Measurements from ENCODE around the gene MPP1. TPM values are rescaled to one million over a fixed set of nuclear protein-coding genes. Genes with fewer than 3 reads are reported as not detected.

MPP1 gene
- polyA plus RNA-seq, 1 of the 3 experiments (the other 2 are of a cell fraction): 13.3 TPM

- Histone ChIP-seq H3K79me2 (ENCODE audit: insufficient read depth) (no peaks in the 10 kb centered on the region), H3K27ac (ENCODE audit: low read depth in 2 of 2, low read length in 1 of 2) (no peak overlapping the region), H3K9me3 (no peaks in the 10 kb centered on the region), H3K4me2 (no peak overlapping the region), H3K9ac (no peak overlapping the region), H3K36me3 (replicated peaks in 1 of 2; ENCODE audit: control insufficient read depth in 1 of 2, insufficient read depth in 2 of 2, low read length in 1 of 2) (no peaks in the 10 kb centered on the region), H3F3A (replicated peaks; ENCODE audit: insufficient read depth) (no peaks in the 10 kb centered on the region), H3K4me3 (ENCODE audit: low read depth in 2 of 2, low read length in 1 of 2) (no peak overlapping the region), H3K9me2 (no peaks in the 10 kb centered on the region), H3K4me1 (ENCODE audit: control insufficient read depth in 1 of 2, insufficient read depth in 2 of 2, low read depth in 1 of 2, low read length in 1 of 2) (no peaks in the 10 kb centered on the region), H4K20me1 (ENCODE audit: insufficient read depth) (no peaks in the 10 kb centered on the region), H3K27me3 (ENCODE audit: insufficient read depth) (no peaks in the 10 kb centered on the region; the same call in 1 of the 2 replicates), H2AFZ (ENCODE audit: low read depth) (no peak overlapping the region)
- CTCF ChIA-PET: interaction anchor here (1.3 kb wide), 1 partner anchor 108 kb away, joined by 4 read pairs; no protein-coding TSS in a partner anchor
- DNase-seq: no peak
- POLR2A ChIA-PET: no interaction called here
- no peak for TF ChIP-seq GATA2 (CRISPR knock-in tag; IDR thresholded peaks at IDR 0.05)
- TF ChIP-seq EP300 (IDR thresholded peaks at IDR 0.05; ENCODE audit: borderline replicate concordance in 1 of 2, low read depth in 1 of 2, low read length in 1 of 2): no peak
- TF ChIP-seq EZH2phosphoT487 (IDR thresholded peaks at IDR 0.05; ENCODE audit: borderline replicate concordance, low read depth): no peak
- TF ChIP-seq ELF1 (IDR thresholded peaks at IDR 0.05): no peak
- TF ChIP-seq USF1 (IDR thresholded peaks at IDR 0.05; ENCODE audit: borderline replicate concordance, low read depth): no peak
- 31% methylated on average over 1 of the region's 1 CpG for WGBS (ENCODE audit: low lambda C conversion rate)
Measured at GRCh38 chrX:154809939-154810665, 4.8 kb upstream of the MPP1 start.

GRCh38 chrX:154806837-154807501 is 1.7 kb upstream of the MPP1 start:
- no peak overlapping the region for H2AFZ ChIP-seq (ENCODE audit: low read depth)
- no peaks in the 10 kb centered on the region for H3F3A ChIP-seq (replicated peaks; ENCODE audit: insufficient read depth)
- H3K9me3 ChIP-seq: no peaks in the 10 kb centered on the region
- peaks cover 0 to 4% of the 10 kb centered on the region in 2 experiments; a peak in 1 of 4 replicates for H3K4me1 ChIP-seq (ENCODE audit: control insufficient read depth in 1 of 2, insufficient read depth in 2 of 2, low read depth in 1 of 2, low read length in 1 of 2)
- 40% methylated on average over 5 of the region's 5 CpGs for WGBS (ENCODE audit: low lambda C conversion rate)
- H3K4me2 ChIP-seq: no peak overlapping the region
- no peaks in the 10 kb centered on the region for H3K36me3 ChIP-seq (replicated peaks in 1 of 2; ENCODE audit: control insufficient read depth in 1 of 2, insufficient read depth in 2 of 2, low read length in 1 of 2)
- H3K4me3 ChIP-seq (ENCODE audit: low read depth in 2 of 2, low read length in 1 of 2): no peak overlapping the region
- no peak for DNase-seq
- ChIA-PET CTCF (no interaction called here), POLR2A (no interaction called here)
- no peak for TF ChIP-seq PBX3 (IDR thresholded peaks at IDR 0.05)
- no peak for TF ChIP-seq GATA2 (CRISPR knock-in tag; IDR thresholded peaks at IDR 0.05)
- TF ChIP-seq MEF2A (IDR thresholded peaks at IDR 0.05; ENCODE audit: borderline replicate concordance, low read depth): no peak
- TF ChIP-seq CHD2 (IDR thresholded peaks at IDR 0.05; ENCODE audit: low read length, partially characterized antibody): no peak
- TF ChIP-seq TAF1 (IDR thresholded peaks at IDR 0.05; ENCODE audit: borderline replicate concordance, low read depth, low read length): no peak
- TF ChIP-seq RFX5 (IDR thresholded peaks at IDR 0.05; ENCODE audit: low read length): no peak
- TF ChIP-seq CTCF (IDR thresholded peaks at IDR 0.05): no peak
- no peak for TF ChIP-seq POLR2AphosphoS5 (IDR thresholded peaks at IDR 0.05; ENCODE audit: low read depth, low read length)
- no peak for TF ChIP-seq FOXM1 (IDR thresholded peaks at IDR 0.05; ENCODE audit: low read depth)
- TF ChIP-seq GABPA (IDR thresholded peaks at IDR 0.05; ENCODE audit: low read depth): no peak
- TF ChIP-seq EZH2phosphoT487 (IDR thresholded peaks at IDR 0.05; ENCODE audit: borderline replicate concordance, low read depth): no peak
- H3K79me2 ChIP-seq (ENCODE audit: insufficient read depth): no peaks in the 10 kb centered on the region
- H3K9ac ChIP-seq: no peak overlapping the region
- no peaks in the 10 kb centered on the region; the same call in 1 of the 2 replicates for H3K27me3 ChIP-seq (ENCODE audit: insufficient read depth)
- H3K27ac ChIP-seq (ENCODE audit: low read depth in 2 of 2, low read length in 1 of 2): no peak overlapping the region
- H3K9me2 ChIP-seq: no peaks in the 10 kb centered on the region
- no peaks in the 10 kb centered on the region for H4K20me1 ChIP-seq (ENCODE audit: insufficient read depth)

All from SK-N-SH (cell line).